MCF 10A (cell line): Measurements from ENCODE around the gene RGPD6. TPM values are rescaled to one million over a fixed set of nuclear protein-coding genes. Genes with fewer than 3 reads are reported as not detected.
"Not testable (repeated sequence)": the region's sequence is repeated elsewhere in the genome, so short reads cannot be mapped to it uniquely, and the experiment has no call there.

Source experiments
- Bru-seq: library from RNA; stranded (reverse); fragments of 400-500 nt; gene quantifications from one replicate; lab custom pipeline; 2021; lab: Mats Ljungman, UMichigan
- BruChase-seq, 2 experiments: library from RNA; stranded (reverse); fragments of 400-500 nt; gene quantifications; one replicate each; lab custom pipeline; 2021; lab: Mats Ljungman, UMichigan
- BruUV-seq: library from RNA; stranded (reverse); fragments of 400-500 nt; replicated peaks from 2 replicates; lab custom pipeline; 2021; lab: Mats Ljungman, UMichigan
- CTCF ChIA-PET: fragments of 300-600 bp; sonication (Branson Sonifier 250); formaldehyde crosslinking; extraction: SDS; loops from one replicate; lab custom pipeline; 2021; ENCODE audit warnings: antibody characterized with exemption, inconsistent platforms; lab: Yijun Ruan, JAX
- POLR2A ChIA-PET: fragments of 300-600, 350-650 bp; sonication (Branson Sonifier 250); formaldehyde crosslinking; extraction: SDS; loops from one replicate; lab custom pipeline; 2020; ENCODE audit warnings: antibody characterized with exemption, inconsistent platforms; lab: Yijun Ruan, JAX
- DNase-seq: peaks from one replicate; pipeline ENCODE4 v3.0.0-alpha.2; 2018; ENCODE audit not compliant: unreplicated experiment
- H3K27ac Mint-ChIP-seq: one replicate; pipeline ENCODE4 v1.8.0; 2022; ENCODE audit warnings: mild to moderate bottlenecking, low read depth, mixed read lengths; ENCODE audit not compliant: unreplicated experiment
- H3K27me3 Mint-ChIP-seq: one replicate; pipeline ENCODE4 v1.8.0; 2022; ENCODE audit warnings: mixed read lengths; ENCODE audit not compliant: insufficient read depth, unreplicated experiment
- H3K36me3 Mint-ChIP-seq: one replicate; pipeline ENCODE4 v1.8.0; 2022; ENCODE audit warnings: mild to moderate bottlenecking, moderate library complexity, mixed read lengths; ENCODE audit not compliant: insufficient read depth, unreplicated experiment
- H3K4me1 Mint-ChIP-seq: one replicate; pipeline ENCODE4 v1.8.0; 2022; ENCODE audit warnings: mixed read lengths; ENCODE audit not compliant: insufficient read depth, unreplicated experiment
- H3K4me3 Mint-ChIP-seq: one replicate; pipeline ENCODE4 v1.8.0; 2022; ENCODE audit warnings: mild to moderate bottlenecking, moderate library complexity, mixed read lengths; ENCODE audit not compliant: unreplicated experiment
- H3K9me3 Mint-ChIP-seq: one replicate; pipeline ENCODE4 v1.8.0; 2022; ENCODE audit warnings: mixed read lengths; ENCODE audit not compliant: unreplicated experiment
- intact Hi-C: fragments of 100-400 bp; cut with micrococcal nuclease; formaldehyde crosslinking; loops from 2 replicates; pipeline ENCODE4 v1.14.1; 2022
- long read RNA-seq: library from polyadenylated mRNA; stranded (forward); transcript quantifications from one replicate; pipeline ENCODE4 v2.0.0, GENCODE V29; 2022
- total RNA-seq: library from RNA; stranded (reverse); gene quantifications from 2 replicates; pipeline ENCODE4 v1.2.3, GENCODE V29; 2022

The RGPD6 gene
- total RNA-seq (16.7 and 21.0 TPM in 2 replicates), Bru-seq, nascent RNA (percentile 10 among the genes with signal in this experiment), BruChase-seq, experiment 1, labeled RNA remaining after a 6-hour chase (percentile 5 among the genes with signal in this experiment), BruChase-seq, experiment 2, labeled RNA remaining after a 2-hour chase (percentile 11 among the genes with signal in this experiment)
- long read RNA-seq, full-length matches to known transcripts: 2 of 4 reads
- long read RNA-seq, partial matches to known transcripts: 1 of 4 reads
- long read RNA-seq, other reads (novel, unspliced or antisense): 1 of 4 reads

DNA sequence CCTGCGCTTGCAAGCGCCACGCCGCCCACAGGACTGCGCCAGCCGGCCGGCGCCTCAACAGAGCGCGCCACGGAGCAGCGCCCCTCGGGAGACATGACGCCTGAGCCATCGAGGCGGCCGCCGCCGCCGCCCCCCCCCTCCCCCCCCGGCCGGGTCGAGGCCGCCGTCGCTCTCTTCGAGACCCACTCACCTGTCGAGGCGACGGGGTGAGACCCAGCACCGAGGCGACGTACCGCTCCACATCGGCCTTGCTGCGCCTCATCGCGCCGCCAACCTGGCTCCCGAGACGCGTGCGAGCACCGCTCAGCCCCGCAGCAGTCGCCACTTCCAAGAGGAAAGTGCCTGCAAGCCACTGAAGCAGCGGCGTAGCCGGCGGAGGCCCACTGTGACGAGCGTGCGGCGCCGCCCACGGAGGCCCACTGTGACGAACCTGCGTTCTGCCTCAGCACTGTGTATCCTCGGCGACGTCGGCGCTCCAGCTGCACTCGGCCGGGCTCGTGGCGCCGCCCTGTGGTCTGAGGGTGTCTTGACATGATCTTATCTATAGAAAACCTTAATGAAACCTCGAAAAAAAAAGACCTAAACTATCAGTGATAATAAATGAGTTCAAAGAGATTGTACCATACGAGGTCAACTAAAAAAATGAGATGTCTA is at the start of gene RGPD6:
Gene RGPD6, minus strand, starts transcription at position 460 of the 654 bp plus-strand sequence. Its CDS starts 198 bp downstream, at position 262.
- DNase-seq, H3K4me3 Mint-ChIP-seq, H3K27ac Mint-ChIP-seq, H3K9me3 Mint-ChIP-seq, POLR2A ChIA-PET, BruUV-seq, H3K27me3 Mint-ChIP-seq, CTCF ChIA-PET, H3K4me1 Mint-ChIP-seq, intact Hi-C loops, H3K36me3 Mint-ChIP-seq: not testable (repeated sequence)

DNA sequence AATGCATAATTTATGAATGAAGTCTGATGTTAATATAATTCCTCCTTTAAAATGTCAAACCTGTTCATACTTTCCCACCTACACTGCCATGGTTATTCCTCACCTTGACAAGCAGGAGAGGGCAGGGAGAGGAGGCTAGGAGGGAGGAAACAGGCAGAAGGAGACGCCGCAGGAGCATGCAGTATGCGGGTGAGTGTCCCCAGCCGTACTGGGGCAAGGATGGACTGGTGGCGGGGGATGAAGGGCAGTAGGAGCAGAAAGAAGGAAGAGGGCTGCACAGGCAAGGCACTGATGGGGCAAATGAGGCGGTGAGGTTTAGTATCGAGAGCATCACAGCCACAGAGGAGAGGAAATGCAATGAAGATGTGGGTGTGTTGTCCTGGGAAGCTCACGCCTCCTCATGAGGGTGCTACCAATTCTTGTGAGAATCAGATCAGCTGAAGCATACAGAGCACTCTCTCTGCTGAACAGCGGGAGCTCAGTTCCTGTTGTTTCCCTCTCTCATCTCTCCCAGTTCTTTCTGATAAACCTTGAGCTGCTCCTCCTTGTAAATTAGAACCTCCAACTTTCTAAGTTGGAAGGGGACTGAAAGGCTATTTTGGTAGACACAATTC is 42.4 kb upstream of the RGPD6 start:
- intact Hi-C loops, H3K4me3 Mint-ChIP-seq, BruUV-seq, H3K4me1 Mint-ChIP-seq, POLR2A ChIA-PET, CTCF ChIA-PET, H3K27ac Mint-ChIP-seq, H3K27me3 Mint-ChIP-seq, DNase-seq, H3K9me3 Mint-ChIP-seq, H3K36me3 Mint-ChIP-seq: not testable (repeated sequence)

DNA sequence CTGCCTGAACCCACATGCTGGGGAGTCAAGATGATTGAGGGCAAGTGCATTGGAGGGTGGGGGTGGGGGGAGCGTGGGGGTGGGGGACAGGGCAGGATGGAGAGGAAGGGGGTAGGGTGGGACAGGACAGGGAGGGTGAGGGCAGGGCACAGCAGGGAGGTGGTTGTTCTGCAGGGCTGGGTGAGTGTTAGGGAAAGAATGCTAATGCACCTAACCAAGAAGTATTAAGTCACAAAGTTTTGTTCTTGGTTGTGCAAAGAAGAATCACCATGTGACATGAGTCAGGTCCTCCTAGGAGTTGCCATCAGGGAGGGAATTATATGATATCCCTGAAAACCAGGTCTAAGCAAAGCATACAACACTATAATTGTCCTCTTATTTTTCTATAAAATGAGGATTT is 36.9 kb upstream of the RGPD6 start:
- CTCF ChIA-PET: not testable (repeated sequence)

DNA sequence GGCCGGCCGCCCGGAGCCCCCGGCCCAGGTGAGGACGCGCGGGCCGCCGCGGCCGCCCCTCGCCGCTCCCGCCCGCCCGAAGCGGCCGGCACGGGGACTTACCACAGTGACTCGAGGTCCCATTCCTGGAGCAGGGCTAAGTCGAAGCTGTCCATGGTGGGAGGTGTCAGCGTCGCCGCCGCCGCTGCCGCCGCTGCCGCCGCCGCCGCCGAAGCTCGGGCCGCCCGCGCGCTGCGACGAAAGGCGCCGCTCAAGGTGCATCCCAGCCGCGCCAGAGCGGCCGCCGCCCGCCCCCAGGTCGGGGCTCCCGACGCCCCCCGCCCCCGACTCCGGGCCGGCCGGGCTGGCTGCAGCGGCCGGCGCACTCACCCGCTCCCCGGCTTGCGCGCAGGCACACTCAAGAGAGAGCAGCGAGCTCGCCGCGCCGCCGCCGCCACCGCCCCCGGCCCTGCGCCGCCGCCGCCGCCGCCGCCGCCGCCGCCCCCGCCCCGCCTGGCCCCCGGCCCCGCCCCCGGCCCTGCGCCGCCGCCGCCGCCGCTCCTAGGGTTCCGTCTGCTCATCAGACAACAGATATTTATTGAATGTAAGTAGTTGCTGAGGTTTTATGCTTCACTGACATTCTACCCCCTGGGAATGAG is 33.7 kb upstream of the RGPD6 start:
- intact Hi-C loops, POLR2A ChIA-PET, H3K27ac Mint-ChIP-seq, H3K36me3 Mint-ChIP-seq, H3K9me3 Mint-ChIP-seq, BruUV-seq, H3K4me1 Mint-ChIP-seq, CTCF ChIA-PET, DNase-seq, H3K4me3 Mint-ChIP-seq: not testable (repeated sequence)
- H3K27me3 Mint-ChIP-seq: peaks cover 10% of the 10 kb centered on the region

More for the DNA sequence above, 36.9 kb upstream of the RGPD6 start:
- H3K27me3 Mint-ChIP-seq, H3K27ac Mint-ChIP-seq, intact Hi-C loops, H3K4me3 Mint-ChIP-seq, BruUV-seq, DNase-seq, H3K36me3 Mint-ChIP-seq, H3K4me1 Mint-ChIP-seq, H3K9me3 Mint-ChIP-seq, POLR2A ChIA-PET: not testable (repeated sequence)

DNA sequence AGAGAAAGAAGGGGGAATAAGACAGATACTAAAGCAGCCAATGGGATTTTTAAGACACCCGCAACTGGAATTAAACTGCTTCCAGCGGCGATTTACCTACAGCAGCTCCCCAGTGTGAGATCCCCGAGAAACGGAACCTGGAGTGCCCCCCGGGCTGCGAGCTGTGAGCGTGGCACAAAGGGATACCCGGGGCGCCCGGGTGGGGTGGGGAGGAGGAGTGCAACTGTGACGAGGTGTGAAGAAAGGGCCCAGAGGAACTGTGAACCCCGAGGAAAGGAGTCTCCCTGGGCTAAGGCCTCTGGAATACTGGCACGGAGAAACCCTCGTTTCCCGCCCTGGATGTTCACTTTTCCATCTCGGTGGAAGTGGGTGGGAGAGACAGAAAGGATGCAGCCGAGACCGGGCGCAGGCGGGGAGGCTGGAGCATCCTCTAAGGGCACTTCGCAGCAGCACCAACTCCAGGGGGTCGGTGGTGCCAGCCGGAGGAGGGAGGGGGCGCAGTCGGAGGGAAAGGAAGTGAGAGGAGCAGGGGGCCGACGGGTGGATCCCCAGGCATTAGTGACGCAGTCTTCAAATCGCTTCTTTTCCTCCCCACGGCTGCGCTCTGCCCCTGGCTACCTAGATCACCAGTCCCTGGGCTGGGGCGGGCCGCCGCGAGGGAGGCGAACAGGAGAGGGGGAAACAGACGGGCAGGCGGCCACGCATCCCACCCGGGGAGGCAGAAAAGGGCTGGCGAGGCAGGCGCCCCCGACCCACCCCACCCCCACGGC is 33.0 kb upstream of the RGPD6 start:
- peaks cover 10% of the 10 kb centered on the region for H3K27me3 Mint-ChIP-seq
- H3K9me3 Mint-ChIP-seq, H3K36me3 Mint-ChIP-seq, H3K27ac Mint-ChIP-seq, H3K4me1 Mint-ChIP-seq, POLR2A ChIA-PET, intact Hi-C loops, DNase-seq, BruUV-seq, H3K4me3 Mint-ChIP-seq, CTCF ChIA-PET: not testable (repeated sequence)

DNA sequence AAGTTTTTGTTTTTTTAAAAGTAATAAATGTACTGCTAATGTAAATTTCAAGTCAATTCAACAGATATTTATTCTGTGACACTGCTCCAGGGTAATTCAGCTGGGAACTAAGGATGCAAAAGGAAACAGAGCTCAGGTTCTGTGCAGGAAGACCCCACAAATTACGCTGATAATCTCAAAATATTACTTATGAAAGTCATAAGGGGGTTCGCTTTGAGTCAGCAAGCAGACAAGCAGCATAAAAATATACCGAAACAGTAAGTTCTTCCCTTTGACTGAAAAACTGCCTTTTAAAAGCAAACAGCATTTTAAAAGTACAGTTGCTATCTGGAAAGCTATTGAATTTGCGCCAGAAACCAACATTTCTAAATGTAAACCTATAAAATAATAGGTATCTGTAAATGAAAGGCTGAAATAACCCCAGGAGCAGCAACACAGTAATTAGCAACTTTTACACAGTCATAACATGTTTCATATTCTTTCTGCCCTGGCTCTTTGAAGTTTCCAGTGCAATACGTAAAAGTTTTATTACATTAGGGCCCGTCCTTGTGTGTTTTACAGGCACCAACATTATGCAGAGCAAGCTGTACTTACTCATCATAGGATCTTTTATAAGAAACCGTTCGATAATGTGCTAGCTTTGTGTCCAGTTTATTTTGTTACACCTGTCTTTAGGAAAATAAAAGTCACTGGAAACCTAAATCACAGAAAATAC is 31.9 kb upstream of the RGPD6 start:
- H3K27ac Mint-ChIP-seq, H3K9me3 Mint-ChIP-seq, intact Hi-C loops, H3K36me3 Mint-ChIP-seq, DNase-seq, H3K4me3 Mint-ChIP-seq, CTCF ChIA-PET, POLR2A ChIA-PET, H3K4me1 Mint-ChIP-seq, BruUV-seq: not testable (repeated sequence)
- peaks cover 10% of the 10 kb centered on the region for H3K27me3 Mint-ChIP-seq

DNA sequence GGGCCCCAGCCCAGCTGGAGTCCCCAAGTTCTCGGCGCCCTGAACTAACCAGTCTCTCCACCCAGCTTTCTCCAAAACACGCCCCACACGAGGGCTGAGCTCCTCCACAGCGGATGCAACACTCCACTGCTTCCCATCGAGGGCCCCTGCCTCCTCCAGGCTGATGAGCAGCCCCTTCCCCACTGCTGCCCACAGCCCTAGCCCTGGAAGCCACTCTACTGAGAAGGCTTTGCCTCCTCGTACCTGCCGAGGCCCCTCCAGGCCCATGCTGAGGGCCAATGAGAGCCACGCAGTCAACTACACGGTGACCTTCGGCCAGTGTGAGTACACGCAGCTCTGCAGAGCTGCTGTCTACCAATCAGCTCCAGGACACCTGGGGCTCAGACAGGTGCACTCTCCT is 28.0 kb upstream of the RGPD6 start:
- DNase-seq, POLR2A ChIA-PET, CTCF ChIA-PET, H3K4me1 Mint-ChIP-seq, H3K9me3 Mint-ChIP-seq, intact Hi-C loops, H3K4me3 Mint-ChIP-seq, H3K36me3 Mint-ChIP-seq, H3K27ac Mint-ChIP-seq, BruUV-seq: not testable (repeated sequence)
- peaks cover 10% of the 10 kb centered on the region for H3K27me3 Mint-ChIP-seq

DNA sequence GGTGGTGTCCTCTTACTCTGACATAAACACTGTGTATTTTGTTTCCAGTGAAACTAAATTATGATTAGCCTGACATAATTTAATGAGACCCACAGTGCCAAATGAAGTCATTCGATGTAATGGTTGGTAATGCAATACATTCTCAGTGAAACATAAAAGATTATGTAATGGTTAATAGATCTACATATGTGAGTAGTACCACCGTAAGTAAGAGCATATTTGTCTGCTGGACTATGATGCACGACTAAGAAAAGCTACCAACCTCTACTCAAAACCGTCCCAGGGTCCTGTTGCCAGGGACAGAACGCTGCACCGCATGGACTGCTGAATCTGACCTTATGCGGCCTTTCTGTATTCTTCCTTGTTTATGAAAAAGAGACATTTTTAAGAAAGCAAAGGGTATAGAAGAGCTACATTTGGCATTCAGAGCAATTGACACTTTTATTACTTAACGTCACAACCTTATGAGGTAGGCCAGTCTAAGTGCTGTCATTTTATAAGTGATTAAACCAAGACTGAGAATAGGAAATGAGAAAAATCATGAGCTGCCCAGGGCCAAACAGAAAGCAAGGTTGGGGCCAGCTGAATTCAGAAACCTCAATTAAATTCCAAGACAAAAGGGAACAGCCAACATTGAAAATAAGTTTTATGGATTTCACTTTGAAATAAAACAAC is 27.0 kb upstream of the RGPD6 start:
- CTCF ChIA-PET, intact Hi-C loops, H3K36me3 Mint-ChIP-seq, POLR2A ChIA-PET, DNase-seq, H3K9me3 Mint-ChIP-seq, BruUV-seq, H3K4me3 Mint-ChIP-seq, H3K27ac Mint-ChIP-seq, H3K4me1 Mint-ChIP-seq: not testable (repeated sequence)
- peaks cover 10% of the 10 kb centered on the region for H3K27me3 Mint-ChIP-seq
